GM12878 (cell line): ENCODE data around the gene PPP1R12B. TPM values are rescaled to one million over a fixed set of nuclear protein-coding genes. Genes with fewer than 3 reads are reported as not detected.

Experiments
- CBFB ChIP-seq: IDR thresholded peaks from 2 replicates; pipeline ENCODE4 v1.6.1; 2016; ENCODE audit warnings: antibody characterized with exemption, low read depth
- EED ChIP-seq: sonication (generic); IDR thresholded peaks from 2 replicates; pipeline ENCODE4 v1.6.1; 2016; ENCODE audit warnings: antibody characterized with exemption, low read depth
- ESRRA ChIP-seq: IDR thresholded peaks from 2 replicates; pipeline ENCODE4 v1.6.1; 2012; ENCODE audit warnings: mild to moderate bottlenecking, low read length, improper control_type of control experiment
- GATAD2B ChIP-seq: fragments of 450-650 bp; conservative IDR thresholded peaks from 2 replicates; pipeline ENCODE4 v1.6.1; 2017; ENCODE audit warnings: low read depth, mild to moderate bottlenecking, moderate library complexity
- HCFC1 ChIP-seq: fragments of 150-350 bp; IDR thresholded peaks from 2 replicates; pipeline ENCODE4 v1.6.1; 2014; ENCODE audit warnings: low read length
- IRF3 ChIP-seq: fragments of 450-650 bp; IDR thresholded peaks from 2 replicates; pipeline ENCODE4 v1.6.1; 2014; ENCODE audit warnings: mild to moderate bottlenecking
- IRF4 ChIP-seq: IDR thresholded peaks from 2 replicates; pipeline ENCODE4 v1.6.1; 2011; ENCODE audit warnings: low read depth, low read length
- MTA3 ChIP-seq: IDR thresholded peaks from 2 replicates; pipeline ENCODE4 v1.6.1; 2012; ENCODE audit warnings: low read length, inconsistent platforms, borderline replicate concordance
- MYC ChIP-seq: IDR thresholded peaks from 2 replicates; pipeline ENCODE4 v1.6.1; 2011; ENCODE audit warnings: mild to moderate bottlenecking, low read length, moderate library complexity, inconsistent platforms; ENCODE audit not compliant: insufficient read depth, insufficient replicate concordance, insufficient read length, severe bottlenecking
- NBN ChIP-seq: fragments of 450-650 bp; IDR thresholded peaks from 2 replicates; pipeline ENCODE4 v1.6.1; 2016
- NR2F1 ChIP-seq: fragments of 450-650 bp; conservative IDR thresholded peaks from 2 replicates; pipeline ENCODE4 v1.6.1; 2017; ENCODE audit warnings: mild to moderate bottlenecking
- RB1 ChIP-seq: fragments of 450-650 bp; formaldehyde crosslinking; IDR thresholded peaks from 2 replicates; pipeline ENCODE4 v1.6.1; 2017; ENCODE audit warnings: mild to moderate bottlenecking, borderline replicate concordance
- RBBP5 ChIP-seq: fragments of 200-600 bp; sonication (generic); conservative IDR thresholded peaks from 2 replicates; pipeline ENCODE4 v1.6.1; 2016
- SIN3A ChIP-seq: IDR thresholded peaks from 2 replicates; pipeline ENCODE4 v1.6.1; 2012; ENCODE audit warnings: low read depth, low read length, improper control_type of control experiment
- SMARCA5 ChIP-seq: fragments of 450-650 bp; IDR thresholded peaks from 2 replicates; pipeline ENCODE4 v1.6.1; 2017; ENCODE audit warnings: mild to moderate bottlenecking
- WRNIP1 ChIP-seq: IDR thresholded peaks from 2 replicates; pipeline ENCODE4 v1.6.1; 2011; ENCODE audit warnings: low read depth, low read length, improper control_type of control experiment, borderline replicate concordance
- ZBTB4 ChIP-seq: fragments of 450-650 bp; formaldehyde crosslinking; IDR thresholded peaks from 2 replicates; pipeline ENCODE4 v1.4.0; 2022; ENCODE audit warnings: mild to moderate bottlenecking, moderate library complexity
- polyA plus RNA-seq, 11 experiments: library from polyadenylated mRNA; depleted of rRNA in 4 of 11; unstranded in 6 of 11; stranded (reverse) in 5 of 11; fragments of >200 nt; fragmentation: Nextera tagmentation in 4 of 11; fragmentation: Illumina TruSeq in 1 of 11; extraction: Ambion mirVana in 4 of 11; extraction: Trizol in 1 of 11; gene quantifications; 1 replicate in 1 of 11; 2 replicates in 10 of 11; pipeline versions ENCODE4 v1.2.1 to v1.2.3, GENCODE V29; 2011 to 2016; ENCODE audit warnings: inconsistent platforms in 2 of 11, missing spikeins in 2 of 11, low read depth in 1 of 11
- total RNA-seq, 4 experiments: library from RNA; depleted of rRNA in 3 of 4; stranded (reverse); fragments of >200 nt in 3 of 4; fragmentation: Illumina TruSeq in 1 of 4; extraction: Trizol in 1 of 4; gene quantifications; 2 replicates each; pipeline versions ENCODE4 v1.2.1 to v1.2.3, GENCODE V29; 2013 to 2021
- TF ChIP-seq, protein P1 (sequence below), 3 experiments: IDR thresholded peaks in 2 of 3; conservative IDR thresholded peaks in 1 of 3; 2 replicates each; pipeline ENCODE4 v1.5.1; 2011; ENCODE audit warnings: low read depth in 3 of 3, low read length in 3 of 3, mild to moderate bottlenecking in 3 of 3, control low read depth in 2 of 3, moderate library complexity in 2 of 3, inconsistent platforms in 1 of 3, mixed read lengths in 1 of 3; ENCODE audit not compliant: control insufficient read depth in 2 of 3, insufficient read depth in 1 of 3; ENCODE audit errors: extremely low read depth in 1 of 3
- TF ChIP-seq, protein P2 (sequence below): IDR thresholded peaks from 2 replicates; pipeline ENCODE4 v1.6.1; 2011; ENCODE audit warnings: low read depth, mild to moderate bottlenecking, low read length, moderate library complexity, borderline replicate concordance; ENCODE audit errors: extremely low read depth
- TF ChIP-seq, protein P3 (sequence below): IDR thresholded peaks from 2 replicates; pipeline ENCODE4 v1.6.1; 2011; ENCODE audit warnings: borderline replicate concordance, low read depth, mild to moderate bottlenecking, moderate library complexity, low read length; ENCODE audit not compliant: insufficient read depth, poor library complexity, severe bottlenecking
- TF ChIP-seq, protein P4 (sequence below): IDR thresholded peaks from 2 replicates; pipeline ENCODE4 v1.6.1; 2012; ENCODE audit warnings: low read depth, low read length, improper control_type of control experiment

PPP1R12B gene
- total and polyA plus RNA-seq, 10 of the 15 experiments (the other 5 are each of a cell fraction or from before 2014, with no cell fraction given) = 0.29 to 9.4 (median 4.7) TPM

- TF ChIP-seq, protein P1, sequence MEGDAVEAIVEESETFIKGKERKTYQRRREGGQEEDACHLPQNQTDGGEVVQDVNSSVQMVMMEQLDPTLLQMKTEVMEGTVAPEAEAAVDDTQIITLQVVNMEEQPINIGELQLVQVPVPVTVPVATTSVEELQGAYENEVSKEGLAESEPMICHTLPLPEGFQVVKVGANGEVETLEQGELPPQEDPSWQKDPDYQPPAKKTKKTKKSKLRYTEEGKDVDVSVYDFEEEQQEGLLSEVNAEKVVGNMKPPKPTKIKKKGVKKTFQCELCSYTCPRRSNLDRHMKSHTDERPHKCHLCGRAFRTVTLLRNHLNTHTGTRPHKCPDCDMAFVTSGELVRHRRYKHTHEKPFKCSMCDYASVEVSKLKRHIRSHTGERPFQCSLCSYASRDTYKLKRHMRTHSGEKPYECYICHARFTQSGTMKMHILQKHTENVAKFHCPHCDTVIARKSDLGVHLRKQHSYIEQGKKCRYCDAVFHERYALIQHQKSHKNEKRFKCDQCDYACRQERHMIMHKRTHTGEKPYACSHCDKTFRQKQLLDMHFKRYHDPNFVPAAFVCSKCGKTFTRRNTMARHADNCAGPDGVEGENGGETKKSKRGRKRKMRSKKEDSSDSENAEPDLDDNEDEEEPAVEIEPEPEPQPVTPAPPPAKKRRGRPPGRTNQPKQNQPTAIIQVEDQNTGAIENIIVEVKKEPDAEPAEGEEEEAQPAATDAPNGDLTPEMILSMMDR (IDR thresholded peaks at IDR 0.05 in 2 of 3, conservative IDR thresholded peaks at IDR 0.05 in 1 of 3; ENCODE audit: control insufficient read depth in 2 of 3, extremely low read depth in 1 of 3, insufficient read depth in 1 of 3, low read depth in 3 of 3, low read length in 3 of 3) = peak in 2 of 3 experiments; percentile 31 to 32; a peak in 2 of 6 replicates
- TF ChIP-seq NR2F1 (peak; percentile 91), IRF4 (no peak), SMARCA5 (no peak), WRNIP1 (no peak), NBN (no peak), IRF3 (no peak), CBFB (no peak), RB1 (no peak), MYC (no peak), SIN3A (no peak), GATAD2B (no peak), EED (0 out of 2 replicates have a peak, but pooled peaks have one; percentile 40), ESRRA (no peak), MTA3 (no peak; the same call in 1 of the 2 replicates), ZBTB4 (no peak), RBBP5 (no peak), HCFC1 (no peak)
- TF ChIP-seq, protein P2, sequence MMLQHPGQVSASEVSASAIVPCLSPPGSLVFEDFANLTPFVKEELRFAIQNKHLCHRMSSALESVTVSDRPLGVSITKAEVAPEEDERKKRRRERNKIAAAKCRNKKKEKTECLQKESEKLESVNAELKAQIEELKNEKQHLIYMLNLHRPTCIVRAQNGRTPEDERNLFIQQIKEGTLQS = no peak
- TF ChIP-seq, protein P3, sequence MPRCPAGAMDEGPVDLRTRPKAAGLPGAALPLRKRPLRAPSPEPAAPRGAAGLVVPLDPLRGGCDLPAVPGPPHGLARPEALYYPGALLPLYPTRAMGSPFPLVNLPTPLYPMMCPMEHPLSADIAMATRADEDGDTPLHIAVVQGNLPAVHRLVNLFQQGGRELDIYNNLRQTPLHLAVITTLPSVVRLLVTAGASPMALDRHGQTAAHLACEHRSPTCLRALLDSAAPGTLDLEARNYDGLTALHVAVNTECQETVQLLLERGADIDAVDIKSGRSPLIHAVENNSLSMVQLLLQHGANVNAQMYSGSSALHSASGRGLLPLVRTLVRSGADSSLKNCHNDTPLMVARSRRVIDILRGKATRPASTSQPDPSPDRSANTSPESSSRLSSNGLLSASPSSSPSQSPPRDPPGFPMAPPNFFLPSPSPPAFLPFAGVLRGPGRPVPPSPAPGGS = no peak
- TF ChIP-seq, protein P4, sequence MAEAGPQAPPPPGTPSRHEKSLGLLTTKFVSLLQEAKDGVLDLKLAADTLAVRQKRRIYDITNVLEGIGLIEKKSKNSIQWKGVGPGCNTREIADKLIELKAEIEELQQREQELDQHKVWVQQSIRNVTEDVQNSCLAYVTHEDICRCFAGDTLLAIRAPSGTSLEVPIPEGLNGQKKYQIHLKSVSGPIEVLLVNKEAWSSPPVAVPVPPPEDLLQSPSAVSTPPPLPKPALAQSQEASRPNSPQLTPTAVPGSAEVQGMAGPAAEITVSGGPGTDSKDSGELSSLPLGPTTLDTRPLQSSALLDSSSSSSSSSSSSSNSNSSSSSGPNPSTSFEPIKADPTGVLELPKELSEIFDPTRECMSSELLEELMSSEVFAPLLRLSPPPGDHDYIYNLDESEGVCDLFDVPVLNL = no peak
These were observed 217.5 kb downstream of the PPP1R12B start (continued) for GRCh38 chr1:202565890-202566602.
